Peyer's patch (tissue), 4 donors: ENCODE results near the gene EIF1AX. TPM values are rescaled to one million over a fixed set of nuclear protein-coding genes. Genes with fewer than 3 reads are reported as not detected.
A peak's percentile ranks its signal among the peaks of the same experiment; 100 is the strongest.

Source experiments
- DNase-seq, 3 donors: peaks; one replicate each; pipeline ENCODE4 v3.0.0-alpha.2; 2017 to 2019
- H3K27ac ChIP-seq, 4 donors: fragments of 200-600 bp; sonication (generic); one replicate each; pipeline ENCODE4 v1.5.1; 2016 to 2019
- H3K27me3 ChIP-seq, 2 donors: fragments of 200-600 bp; sonication (generic); one replicate each; pipeline ENCODE4 v1.5.1; 2019
- H3K36me3 ChIP-seq, 3 donors: fragments of 200-600 bp; sonication (generic); one replicate each; pipeline ENCODE4 v1.5.1; 2016 to 2019
- H3K4me1 ChIP-seq, 4 donors: fragments of 200-600 bp; sonication (generic); one replicate each; pipeline ENCODE4 v1.5.1; 2016 to 2019
- H3K4me3 ChIP-seq, 4 donors: fragments of 200-600 bp; sonication (generic); 1 replicate in 3 of 4; 2 replicates in 1 of 4; pipeline ENCODE4 v1.5.1; 2016 to 2019; ENCODE audit warnings: mild to moderate bottlenecking in 1 of 4
- H3K9me3 ChIP-seq, 4 donors: fragments of 200-600 bp; sonication (generic); one replicate each; pipeline ENCODE4 v1.5.1; 2016 to 2019; ENCODE audit warnings: mild to moderate bottlenecking in 1 of 4
- POLR2A ChIP-seq, 2 donors: fragments of 450-650 bp; IDR thresholded peaks; one replicate each; pipeline ENCODE4 v1.5.1; 2017; ENCODE audit warnings: antibody characterized with exemption in 2 of 2, mild to moderate bottlenecking in 2 of 2, moderate library complexity in 2 of 2
- total RNA-seq, 4 donors: library from RNA; depleted of rRNA; stranded (reverse); fragments of >200 nt; gene quantifications; one replicate each; pipeline ENCODE4 v1.1.0, GENCODE V29; 2016
- TF ChIP-seq, protein P1 (sequence below), 6 experiments: fragments of 450-650 bp in 4 of 6; fragments of 200-600 bp in 2 of 6; sonication (generic) in 1 of 6; IDR thresholded peaks; one replicate each; pipeline ENCODE4 v1.5.1; 2017 to 2019; ENCODE audit warnings: antibody characterized with exemption in 6 of 6, mild to moderate bottlenecking in 3 of 6, moderate library complexity in 1 of 6

EIF1AX gene
- total RNA-seq, 4 donors from 2014 or later = 20.8 to 30.5 (median 27.9) TPM

DNA sequence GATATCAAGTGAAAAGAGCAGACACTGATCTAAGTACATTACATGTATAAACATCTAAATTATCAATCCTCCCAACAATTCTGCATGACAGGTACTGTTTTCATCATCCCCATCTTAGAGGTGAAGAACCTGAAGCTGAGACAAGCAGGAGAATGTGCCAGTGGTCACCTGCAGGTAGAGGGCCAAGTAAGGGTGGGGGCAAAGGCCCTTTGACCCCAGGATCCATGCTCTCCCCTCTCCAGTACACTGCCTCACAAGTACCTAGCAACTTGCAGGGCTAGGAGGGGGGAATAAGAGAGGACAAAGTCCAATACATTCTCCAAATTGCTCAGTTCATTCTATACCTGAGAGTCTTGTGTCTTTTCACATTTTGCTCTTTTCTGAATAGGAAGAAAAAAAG is 16.7 kb downstream of the EIF1AX start:
- Histone ChIP-seq H3K9me3 (no peaks in the 10 kb centered on the region), H3K4me3 (no peak overlapping the region), H3K4me1 (no peaks in the 10 kb centered on the region), H3K36me3 (peaks cover 0 to 10% (median 0%) of the 10 kb centered on the region in 3 donors), H3K27me3 (no peaks in the 10 kb centered on the region), H3K27ac (no peak overlapping the region)
- DNase-seq = no peak
- TF ChIP-seq, protein P1, sequence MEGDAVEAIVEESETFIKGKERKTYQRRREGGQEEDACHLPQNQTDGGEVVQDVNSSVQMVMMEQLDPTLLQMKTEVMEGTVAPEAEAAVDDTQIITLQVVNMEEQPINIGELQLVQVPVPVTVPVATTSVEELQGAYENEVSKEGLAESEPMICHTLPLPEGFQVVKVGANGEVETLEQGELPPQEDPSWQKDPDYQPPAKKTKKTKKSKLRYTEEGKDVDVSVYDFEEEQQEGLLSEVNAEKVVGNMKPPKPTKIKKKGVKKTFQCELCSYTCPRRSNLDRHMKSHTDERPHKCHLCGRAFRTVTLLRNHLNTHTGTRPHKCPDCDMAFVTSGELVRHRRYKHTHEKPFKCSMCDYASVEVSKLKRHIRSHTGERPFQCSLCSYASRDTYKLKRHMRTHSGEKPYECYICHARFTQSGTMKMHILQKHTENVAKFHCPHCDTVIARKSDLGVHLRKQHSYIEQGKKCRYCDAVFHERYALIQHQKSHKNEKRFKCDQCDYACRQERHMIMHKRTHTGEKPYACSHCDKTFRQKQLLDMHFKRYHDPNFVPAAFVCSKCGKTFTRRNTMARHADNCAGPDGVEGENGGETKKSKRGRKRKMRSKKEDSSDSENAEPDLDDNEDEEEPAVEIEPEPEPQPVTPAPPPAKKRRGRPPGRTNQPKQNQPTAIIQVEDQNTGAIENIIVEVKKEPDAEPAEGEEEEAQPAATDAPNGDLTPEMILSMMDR (IDR thresholded peaks at IDR 0.05) = no peak

DNA sequence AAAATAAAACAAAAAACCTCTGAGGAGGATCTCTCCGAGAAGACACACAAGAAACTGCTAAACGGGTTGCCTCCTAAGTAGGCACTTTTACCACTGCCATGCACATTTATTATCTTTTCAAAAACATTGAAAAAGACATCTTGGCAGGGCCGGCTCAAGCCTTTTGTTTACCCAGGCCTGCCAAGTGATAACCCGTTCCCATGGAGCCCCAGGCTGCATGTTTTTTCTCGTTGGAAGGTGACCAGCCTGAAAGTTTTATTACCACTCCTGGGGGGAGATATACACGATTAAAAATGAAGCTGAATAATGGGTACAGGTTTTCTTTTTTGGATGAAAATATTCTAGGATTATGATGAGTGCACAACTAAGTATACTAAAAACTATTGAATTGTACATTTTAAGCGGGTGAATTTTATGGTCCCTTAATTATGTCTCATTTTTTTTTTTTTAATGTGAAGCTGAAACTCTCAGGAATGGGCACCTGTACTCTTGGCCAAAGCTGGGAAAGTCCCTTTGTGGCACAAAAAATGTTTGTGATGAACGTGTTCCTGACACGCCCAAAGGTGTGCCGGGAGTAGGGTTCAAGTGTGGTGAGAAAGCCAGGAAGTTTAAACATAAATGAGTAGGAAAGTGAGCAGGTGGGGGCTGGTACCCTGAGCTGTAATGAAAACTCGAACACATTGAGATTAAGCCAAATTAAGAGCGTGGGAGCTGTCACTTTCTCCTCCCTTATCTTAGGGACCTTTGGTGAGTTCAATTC is 23.4 kb downstream of the EIF1AX start:
- TF ChIP-seq, protein P1 (IDR thresholded peaks at IDR 0.05) = no peak
- TF ChIP-seq POLR2A (IDR thresholded peaks at IDR 0.05) = no peak
- H3K9me3 ChIP-seq = no peaks in the 10 kb centered on the region
- no peak overlapping the region for H3K4me3 ChIP-seq
- no peaks in the 10 kb centered on the region for H3K27me3 ChIP-seq
- H3K27ac ChIP-seq = no peak overlapping the region
- no peak for DNase-seq
- no peaks in the 10 kb centered on the region for H3K36me3 ChIP-seq
- no peaks in the 10 kb centered on the region for H3K4me1 ChIP-seq

DNA sequence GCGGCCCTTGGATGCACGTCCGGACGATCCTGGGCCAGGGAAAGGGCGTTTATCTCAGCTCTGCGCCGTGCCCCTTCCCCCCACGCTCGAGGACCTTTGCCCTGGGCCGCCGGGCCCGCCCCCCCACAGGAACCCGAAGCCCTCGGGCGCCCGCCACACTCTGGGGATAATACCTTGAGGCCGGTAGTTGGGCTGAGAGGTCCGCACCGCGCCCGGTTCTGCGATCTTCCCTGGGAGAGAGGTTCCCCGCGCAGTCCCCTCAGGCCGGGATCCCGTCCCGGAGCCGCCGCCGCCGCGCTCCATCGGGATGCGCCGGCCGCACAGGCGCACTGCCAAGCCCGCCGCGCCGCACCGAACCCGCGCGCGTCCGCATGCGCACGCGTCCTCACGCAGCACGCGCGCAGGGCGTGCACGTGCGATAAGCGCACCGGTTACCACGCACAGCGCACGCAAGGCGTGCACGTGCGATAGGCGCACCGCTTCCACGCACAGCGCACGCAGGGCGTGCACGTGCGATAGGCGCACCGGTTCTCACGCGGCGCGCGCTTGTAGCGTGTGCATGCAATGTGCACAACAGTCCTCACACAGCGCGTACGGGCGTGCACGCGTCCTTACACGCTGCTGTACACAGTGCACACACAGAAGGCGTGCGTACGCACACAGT is 24.9 kb downstream of the EIF1AX start, which contains the start of gene MAP7D2:
Gene MAP7D2 (minus strand): TSS at position 331 of the 664 bp plus-strand sequence. CDS start 28 bp downstream, at position 303.
- DNase-seq = no peak
- Histone ChIP-seq H3K27ac (no peak within 1 kb of the TSS), H3K4me1 (no peaks in the 10 kb centered on the region), H3K4me3 (peak within 1 kb of the TSS in 2 of 4 donors; percentile 36 to 45), H3K9me3 (no peaks in the 10 kb centered on the region), H3K36me3 (no peaks in the 10 kb centered on the region), H3K27me3 (no peaks in the 10 kb centered on the region)
- TF ChIP-seq, protein P1 (IDR thresholded peaks at IDR 0.05) = no peak
- no peak for TF ChIP-seq POLR2A (IDR thresholded peaks at IDR 0.05)

DNA sequence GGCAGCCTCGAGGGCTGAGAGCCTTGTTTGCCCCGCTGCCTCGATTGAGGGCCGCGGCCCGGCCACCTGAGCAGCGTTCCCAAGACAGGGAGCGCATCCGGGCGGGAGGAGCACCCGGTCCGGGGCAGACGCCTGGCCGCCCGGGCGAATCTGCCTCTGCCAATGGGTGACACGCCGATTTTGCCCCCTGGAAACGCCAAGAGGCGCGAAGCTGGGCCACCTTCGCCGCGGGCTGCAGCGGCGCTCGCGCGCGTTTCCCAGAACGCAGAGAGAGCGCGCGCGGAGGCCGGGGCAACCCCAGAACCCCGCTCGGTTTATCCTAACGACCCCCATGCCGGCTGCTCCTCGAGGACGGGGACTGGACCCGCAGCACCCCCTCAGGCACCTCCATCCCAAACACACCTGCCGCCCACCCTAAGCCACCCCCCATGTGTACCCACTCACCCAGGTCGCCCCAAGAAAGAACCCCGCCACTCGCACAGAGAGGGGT is 25.5 kb downstream of the EIF1AX start:
- Histone ChIP-seq H3K36me3 (no peaks in the 10 kb centered on the region), H3K4me1 (no peaks in the 10 kb centered on the region), H3K27me3 (no peaks in the 10 kb centered on the region), H3K4me3 (peak overlapping the region in 2 of 4 donors; percentile 36 to 45), H3K27ac (no peak overlapping the region), H3K9me3 (no peaks in the 10 kb centered on the region)
- no peak for DNase-seq
- no peak for TF ChIP-seq POLR2A (IDR thresholded peaks at IDR 0.05)
- TF ChIP-seq, protein P1 (IDR thresholded peaks at IDR 0.05) = no peak

DNA sequence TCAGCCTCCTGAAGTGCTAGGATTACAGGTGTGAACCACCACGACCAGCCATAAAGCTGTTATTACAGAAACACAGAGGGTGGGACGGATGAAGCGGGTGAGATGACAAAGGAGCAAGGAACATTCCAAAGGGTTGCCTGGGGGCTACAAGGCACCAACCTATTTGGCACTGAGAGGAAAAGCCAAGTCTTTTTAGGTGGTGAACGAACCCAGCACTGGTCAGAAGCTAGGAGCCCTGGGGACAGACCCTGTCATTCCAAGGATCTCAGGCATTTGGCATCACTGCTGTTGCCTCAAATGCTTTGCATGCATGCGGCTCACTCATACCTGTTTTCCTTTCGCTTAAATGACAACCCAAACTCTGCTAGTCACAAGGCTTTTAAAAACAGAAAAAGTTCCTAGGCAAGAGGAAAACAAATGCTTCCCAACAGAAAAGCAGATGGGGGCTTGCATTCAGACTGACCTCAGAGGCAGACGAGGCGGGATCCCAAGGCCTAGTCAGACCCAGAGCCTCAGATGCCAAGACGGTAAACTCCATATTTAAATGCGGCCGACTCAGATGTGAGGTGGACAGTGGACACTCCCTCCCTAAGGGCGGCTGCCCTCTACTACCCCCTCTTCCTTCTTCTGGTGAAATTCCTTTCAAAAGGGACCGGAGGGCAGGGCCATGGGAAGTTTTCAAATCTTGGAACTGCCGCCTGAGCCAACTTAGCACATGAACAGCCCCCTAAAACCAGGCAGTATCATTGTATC is 29.4 kb downstream of the EIF1AX start:
- Histone ChIP-seq H3K4me1 (no peaks in the 10 kb centered on the region), H3K36me3 (no peaks in the 10 kb centered on the region), H3K27ac (no peak overlapping the region), H3K9me3 (no peaks in the 10 kb centered on the region), H3K27me3 (no peaks in the 10 kb centered on the region), H3K4me3 (no peak overlapping the region)
- no peak for DNase-seq
- TF ChIP-seq, protein P1 (IDR thresholded peaks at IDR 0.05) = no peak
- no peak for TF ChIP-seq POLR2A (IDR thresholded peaks at IDR 0.05)
